AG10803 (cell line): ENCODE measurements around the gene NRG2.
A peak's percentile ranks its signal among the peaks of the same experiment; 100 is the strongest.

Experiments
- DNase-seq: peaks from one replicate; pipeline ENCODE4 v3.0.0; 2010; ENCODE audit warnings: low read depth
- H3K4me3 ChIP-seq: 2 replicates; pipeline ENCODE4 v1.5.1; 2011; ENCODE audit warnings: mild to moderate bottlenecking, low read length, control low read depth
- TF ChIP-seq, protein P1 (sequence below): conservative IDR thresholded peaks from 2 replicates; pipeline ENCODE4 v1.5.1; 2011; ENCODE audit warnings: mild to moderate bottlenecking, low read length, control low read depth, inconsistent platforms

Gene NRG2

GRCh38 chr5:139845846-139846681, 197.0 kb downstream of the NRG2 start:
- no peak for DNase-seq
- TF ChIP-seq, protein P1, sequence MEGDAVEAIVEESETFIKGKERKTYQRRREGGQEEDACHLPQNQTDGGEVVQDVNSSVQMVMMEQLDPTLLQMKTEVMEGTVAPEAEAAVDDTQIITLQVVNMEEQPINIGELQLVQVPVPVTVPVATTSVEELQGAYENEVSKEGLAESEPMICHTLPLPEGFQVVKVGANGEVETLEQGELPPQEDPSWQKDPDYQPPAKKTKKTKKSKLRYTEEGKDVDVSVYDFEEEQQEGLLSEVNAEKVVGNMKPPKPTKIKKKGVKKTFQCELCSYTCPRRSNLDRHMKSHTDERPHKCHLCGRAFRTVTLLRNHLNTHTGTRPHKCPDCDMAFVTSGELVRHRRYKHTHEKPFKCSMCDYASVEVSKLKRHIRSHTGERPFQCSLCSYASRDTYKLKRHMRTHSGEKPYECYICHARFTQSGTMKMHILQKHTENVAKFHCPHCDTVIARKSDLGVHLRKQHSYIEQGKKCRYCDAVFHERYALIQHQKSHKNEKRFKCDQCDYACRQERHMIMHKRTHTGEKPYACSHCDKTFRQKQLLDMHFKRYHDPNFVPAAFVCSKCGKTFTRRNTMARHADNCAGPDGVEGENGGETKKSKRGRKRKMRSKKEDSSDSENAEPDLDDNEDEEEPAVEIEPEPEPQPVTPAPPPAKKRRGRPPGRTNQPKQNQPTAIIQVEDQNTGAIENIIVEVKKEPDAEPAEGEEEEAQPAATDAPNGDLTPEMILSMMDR: no peak
- H3K4me3 ChIP-seq: no peak overlapping the region

DNA sequence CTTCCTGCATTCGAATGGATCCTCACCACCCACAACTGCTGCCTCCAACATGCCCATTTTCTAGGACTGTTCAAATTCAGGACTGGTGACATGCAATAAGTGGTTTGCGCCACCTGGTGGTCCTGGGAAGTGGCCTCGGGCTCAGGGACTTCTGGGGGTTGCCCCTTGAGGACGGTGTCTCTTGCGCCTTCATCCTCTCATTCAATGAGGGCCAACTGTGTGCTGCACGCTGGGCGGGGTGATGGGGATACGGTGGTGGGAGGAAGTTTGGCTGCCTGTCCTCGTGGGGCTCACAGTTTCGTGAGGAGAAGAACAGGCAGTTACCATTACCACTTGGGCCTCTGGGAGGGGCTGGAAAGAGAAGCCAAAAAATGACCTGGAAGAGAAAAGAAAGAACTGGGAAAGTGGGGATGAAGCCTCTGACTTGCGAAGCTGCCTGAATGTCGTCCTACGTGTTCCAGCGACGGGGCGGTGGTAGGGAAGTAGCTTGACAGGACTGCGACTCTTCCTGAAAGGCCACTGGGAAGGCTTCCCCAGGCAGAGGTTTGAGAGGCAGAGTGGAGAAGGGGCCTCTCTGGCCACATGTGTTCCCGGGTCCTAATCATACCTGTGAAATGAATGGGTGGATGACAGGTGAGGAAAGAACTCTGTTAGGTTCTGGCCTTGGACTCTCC, 198.5 kb downstream of the NRG2 start:
- peak; percentile 71 for DNase-seq
- TF ChIP-seq, protein P1: peak; percentile 83
- H3K4me3 ChIP-seq: no peak overlapping the region

DNA sequence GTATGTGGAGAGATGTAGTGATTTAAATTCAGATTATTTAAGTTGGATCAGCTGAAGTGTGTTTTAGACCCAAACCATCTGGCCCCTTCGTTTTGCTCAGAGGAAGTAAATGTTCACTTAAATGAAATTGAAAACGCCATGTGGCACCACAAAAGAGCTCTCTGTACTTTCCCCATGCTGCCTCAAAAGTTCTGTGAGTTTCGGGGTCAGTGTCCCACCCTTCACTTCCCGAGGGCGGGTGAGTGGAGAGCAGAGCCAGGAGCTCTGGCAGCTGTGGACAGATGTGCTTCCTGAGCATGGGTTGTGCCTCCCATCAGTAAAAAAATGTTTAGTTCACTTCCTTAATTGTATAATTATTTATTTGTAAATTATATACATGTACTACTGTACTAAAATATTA, 199.1 kb downstream of the NRG2 start:
- no peak overlapping the region for H3K4me3 ChIP-seq
- DNase-seq: no peak
- TF ChIP-seq, protein P1: no peak

DNA sequence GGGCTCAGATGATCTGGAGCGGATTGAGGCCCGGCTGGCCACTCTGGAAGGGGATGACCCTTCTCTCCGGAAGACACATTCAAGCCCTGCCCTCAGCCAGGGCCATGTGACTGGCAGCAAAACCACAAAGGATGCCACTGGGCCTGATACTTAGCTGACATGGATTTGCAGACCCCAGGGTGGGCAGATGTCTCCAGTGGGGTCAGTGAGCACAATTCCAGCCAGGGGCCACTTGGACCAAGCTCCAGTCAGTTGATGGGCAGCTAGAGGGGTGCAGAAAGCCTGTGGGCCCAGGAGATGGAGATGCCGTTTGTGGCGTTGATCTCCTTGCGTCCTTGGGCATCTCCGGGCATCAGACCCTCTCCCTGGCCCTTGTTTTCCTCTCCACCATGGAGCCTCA, 200.8 kb downstream of the NRG2 start:
- TF ChIP-seq, protein P1: no peak
- no peak for DNase-seq
- no peak overlapping the region for H3K4me3 ChIP-seq

DNA sequence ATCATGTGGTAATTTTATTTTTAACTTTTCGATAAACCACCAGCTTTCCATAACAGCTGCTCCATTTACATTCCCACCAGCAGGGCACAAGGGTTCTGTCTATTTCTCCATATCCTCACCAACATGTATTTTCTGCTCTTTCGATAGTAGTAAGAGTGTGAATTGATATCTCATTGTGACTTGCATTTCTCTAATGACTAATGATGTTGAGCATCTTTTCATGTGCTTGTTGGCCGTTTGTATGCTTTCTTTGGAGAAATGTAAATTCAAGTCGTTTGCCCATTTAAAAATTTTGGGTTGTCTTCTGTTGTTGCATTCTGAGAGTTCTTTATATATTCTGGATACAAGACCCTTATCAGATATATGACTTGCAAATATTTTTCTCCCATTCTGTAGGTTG, 201.6 kb downstream of the NRG2 start:
- TF ChIP-seq, protein P1: no peak; the same call in 1 of the 2 replicates
- no peak for DNase-seq
- no peak overlapping the region for H3K4me3 ChIP-seq

- H3K4me3 ChIP-seq: no peak overlapping the region
- TF ChIP-seq, protein P1: no peak
- no peak for DNase-seq
These were observed 203.2 kb downstream of the NRG2 start for GRCh38 chr5:139839918-139840317.

GRCh38 chr5:139839232-139839815, 203.8 kb downstream of the NRG2 start:
- TF ChIP-seq, protein P1: no peak
- no peak for DNase-seq

More at GRCh38 chr5:139839232-139839815, 203.8 kb downstream of the NRG2 start:
- no peak overlapping the region for H3K4me3 ChIP-seq
